HG03103 (cell line): Measurements from ENCODE around the gene PDIA5.
A peak's percentile ranks its signal among the peaks of the same experiment; 100 is the strongest.

ENCODE experiments used
- ATAC-seq: cut with Tn5 transposase; IDR thresholded peaks from one replicate; pipeline ENCODE4 v1.9.1; 2021; ENCODE audit warnings: low read depth; ENCODE audit not compliant: unreplicated experiment

Gene PDIA5

DNA sequence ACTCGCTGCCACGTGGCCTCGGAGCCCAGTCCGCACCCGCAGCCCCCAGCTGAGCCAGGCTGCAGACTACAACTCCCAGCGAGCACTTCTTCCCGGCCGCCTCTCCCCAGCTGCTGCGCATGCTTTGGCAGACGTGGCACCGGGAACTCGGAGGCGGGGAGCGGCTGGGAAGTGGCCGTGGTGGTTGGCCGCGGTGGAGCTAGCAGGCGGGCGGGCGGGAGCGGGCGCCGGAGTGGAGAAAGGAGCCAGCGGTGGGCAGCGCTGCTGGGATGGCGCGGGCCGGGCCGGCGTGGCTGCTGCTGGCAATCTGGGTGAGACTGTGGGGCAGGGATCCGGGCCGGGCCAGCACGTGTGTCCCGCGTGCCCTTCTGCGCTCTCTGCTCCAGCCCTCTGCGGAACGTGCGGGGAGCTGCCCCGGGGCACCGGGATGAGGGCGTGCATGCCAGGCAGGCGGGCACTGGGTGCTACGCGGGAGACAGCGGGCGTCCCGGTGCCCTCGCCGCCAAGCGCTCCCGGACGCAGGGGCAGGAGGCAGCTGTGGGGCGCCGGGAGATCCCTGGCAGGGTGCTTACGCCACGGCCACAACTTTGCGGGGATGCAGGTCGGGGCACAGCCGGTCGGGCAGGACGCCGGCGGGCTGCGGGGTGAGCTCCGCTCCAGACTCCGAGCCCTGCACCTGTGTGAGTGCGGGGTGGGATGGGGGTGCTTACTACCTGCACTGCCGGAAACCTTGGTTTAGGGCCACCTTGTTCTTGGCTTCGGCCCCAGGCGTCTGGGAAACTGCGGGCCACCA is at the start of gene PDIA5:
Gene PDIA5, plus strand, starts transcription at position 130 of the 793 bp plus-strand sequence. Its CDS starts 140 bp downstream, at position 270.
- peak; percentile 81 for ATAC-seq

GRCh38 chr3:123018683-123019082 is 48.1 kb upstream of the PDIA5 start:
- no peak for ATAC-seq

- ATAC-seq: no peak
Measured at GRCh38 chr3:123019161-123019560, 47.7 kb upstream of the PDIA5 start.

GRCh38 chr3:123019591-123019990 is 47.2 kb upstream of the PDIA5 start:
- ATAC-seq: no peak

- ATAC-seq: no peak
Measured at GRCh38 chr3:123020709-123021108, 46.1 kb upstream of the PDIA5 start.

DNA sequence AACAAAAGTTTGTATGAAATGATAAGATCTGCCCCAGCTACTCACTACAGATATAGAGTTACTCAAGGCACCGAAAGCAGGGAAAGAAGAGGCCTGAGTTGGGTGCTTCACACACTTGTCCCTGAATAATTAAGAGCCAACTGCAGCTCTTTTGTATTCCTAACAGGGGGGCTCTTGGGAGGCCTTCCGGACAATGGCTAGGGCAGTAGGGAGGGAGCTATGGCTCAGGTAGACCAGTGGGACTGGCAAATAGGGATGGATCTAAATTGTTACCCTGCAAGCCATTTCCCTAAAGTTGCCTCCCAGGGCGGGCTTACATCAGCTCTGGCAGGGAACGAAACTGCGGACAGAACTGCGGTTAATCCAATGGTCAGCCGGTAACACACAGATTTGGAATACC is 45.4 kb upstream of the PDIA5 start:
- ATAC-seq: no peak

GRCh38 chr3:123021996-123022510 is 44.8 kb upstream of the PDIA5 start:
- ATAC-seq: no peak

DNA sequence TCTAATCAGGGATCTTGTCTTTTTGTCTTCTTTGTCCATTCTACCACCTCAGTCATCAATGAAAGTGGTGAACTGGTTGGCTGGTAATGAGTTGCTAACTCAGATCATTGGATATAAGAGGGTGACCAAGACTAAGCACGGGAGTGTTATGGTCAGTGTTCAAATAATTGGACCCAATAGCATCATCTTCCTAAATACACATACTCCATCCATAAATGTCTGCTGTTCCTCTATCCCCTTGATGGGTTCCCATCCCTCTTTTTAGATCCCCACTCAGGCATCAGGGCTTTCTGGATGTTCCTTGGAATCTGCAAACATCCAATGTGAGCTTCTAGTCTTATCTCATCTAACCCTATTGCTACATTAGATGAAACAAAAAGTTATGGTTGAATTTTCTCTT is 42.8 kb upstream of the PDIA5 start:
- ATAC-seq: no peak

GRCh38 chr3:123025642-123026521 is 40.9 kb upstream of the PDIA5 start:
- ATAC-seq: no peak

GRCh38 chr3:123026565-123027291 is 40.1 kb upstream of the PDIA5 start:
- ATAC-seq: no peak

DNA sequence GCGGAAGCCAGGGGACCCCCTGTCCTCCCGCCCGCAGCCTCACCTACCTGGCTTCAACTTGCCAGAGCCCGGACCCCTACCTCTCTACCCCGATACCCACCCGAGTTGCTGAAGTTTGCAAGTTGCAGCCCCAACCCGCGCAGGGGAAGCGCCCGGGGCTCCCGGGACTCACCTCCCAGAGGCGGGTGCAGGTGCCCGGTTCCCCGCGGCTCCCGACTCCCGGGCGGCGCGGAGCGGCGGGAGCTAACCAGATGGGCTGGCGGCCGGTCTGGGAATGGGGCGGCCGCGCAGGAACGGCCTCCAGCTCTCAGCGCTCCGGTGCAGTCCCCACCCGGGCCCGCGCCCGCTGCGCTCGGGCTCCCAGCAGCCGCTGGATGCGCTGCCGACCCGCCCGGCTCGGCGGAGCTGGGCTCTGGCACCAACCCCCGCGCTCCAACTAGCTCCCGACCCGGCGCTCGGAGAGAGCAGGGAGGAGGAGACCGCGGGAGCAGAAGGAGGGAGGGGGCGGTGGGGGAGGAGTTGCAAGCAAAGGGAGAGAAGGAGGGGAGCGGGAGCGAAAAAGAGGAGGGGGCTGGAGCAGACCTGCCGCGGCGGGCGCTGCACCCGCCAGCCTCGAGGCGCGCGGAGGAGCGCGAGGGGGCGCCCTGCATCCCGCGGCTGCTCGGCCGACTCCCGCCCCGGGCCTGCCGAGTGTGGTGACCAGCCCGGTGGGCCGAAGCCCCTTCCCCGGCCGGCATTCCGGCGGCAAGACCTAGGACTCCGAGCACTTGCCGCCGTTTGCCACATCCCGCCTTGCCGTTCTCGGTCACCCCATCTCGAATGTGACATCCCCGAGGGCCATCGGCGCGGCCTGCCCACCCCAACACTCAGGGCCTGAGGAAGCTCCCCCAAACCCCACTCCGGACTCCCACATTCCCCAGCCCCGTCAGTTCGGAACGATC is 39.3 kb upstream of the PDIA5 start, which contains the start of gene SEMA5B:
Gene SEMA5B, minus strand, starts transcription at position 472 of the 941 bp plus-strand sequence. CDS start 66,500 bp downstream, outside the sequence.
- no peak for ATAC-seq

DNA sequence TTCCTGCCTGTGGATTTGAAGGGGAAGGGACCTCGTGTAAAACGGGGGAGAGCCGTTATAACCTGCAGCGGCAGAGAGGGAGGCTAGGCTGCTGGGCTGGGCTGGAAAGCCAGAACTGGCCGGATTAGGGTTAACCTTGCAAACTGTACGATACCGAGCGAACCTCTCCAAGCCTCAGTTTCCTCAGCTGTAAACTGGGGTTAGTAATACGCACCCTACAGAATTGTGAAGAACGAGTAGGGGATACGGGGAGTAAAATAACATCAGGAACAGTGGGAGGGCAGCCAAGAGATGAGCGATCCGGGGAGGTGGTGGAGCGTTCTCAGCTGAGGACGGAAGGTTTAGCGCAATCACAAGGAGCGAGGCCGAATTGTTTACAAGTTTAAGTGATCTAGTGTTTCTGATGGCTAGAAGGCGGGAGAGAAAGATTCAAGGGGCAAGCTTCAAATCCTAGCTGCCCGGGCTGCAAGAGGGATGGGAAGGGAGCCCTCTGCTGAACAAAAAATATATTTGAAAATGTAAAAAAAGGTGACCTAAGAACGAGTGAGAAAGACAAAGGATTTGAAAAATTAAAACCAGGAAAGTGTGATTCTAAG is 38.5 kb upstream of the PDIA5 start:
- ATAC-seq: no peak

GRCh38 chr3:123031051-123031450 is 35.8 kb upstream of the PDIA5 start:
- no peak for ATAC-seq

DNA sequence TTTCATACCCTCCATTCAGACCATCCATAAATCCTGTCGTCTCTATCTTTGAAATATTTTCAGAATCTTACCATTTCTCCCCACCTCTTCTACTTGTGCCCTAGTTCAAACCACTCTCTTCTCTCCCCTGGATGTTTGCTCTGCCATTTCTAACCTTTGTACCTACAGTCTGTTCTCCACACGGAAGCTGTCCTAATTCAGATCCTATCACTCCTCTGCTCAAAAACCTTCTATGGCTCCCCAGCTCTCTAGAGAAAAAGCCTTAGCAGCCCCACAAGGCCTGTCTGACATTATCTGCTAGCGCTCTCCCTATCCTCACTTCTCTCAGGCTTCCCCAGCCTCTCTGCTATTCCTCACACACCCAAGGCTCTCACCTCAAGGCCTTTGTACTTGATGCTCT is 34.8 kb upstream of the PDIA5 start:
- no peak for ATAC-seq

DNA sequence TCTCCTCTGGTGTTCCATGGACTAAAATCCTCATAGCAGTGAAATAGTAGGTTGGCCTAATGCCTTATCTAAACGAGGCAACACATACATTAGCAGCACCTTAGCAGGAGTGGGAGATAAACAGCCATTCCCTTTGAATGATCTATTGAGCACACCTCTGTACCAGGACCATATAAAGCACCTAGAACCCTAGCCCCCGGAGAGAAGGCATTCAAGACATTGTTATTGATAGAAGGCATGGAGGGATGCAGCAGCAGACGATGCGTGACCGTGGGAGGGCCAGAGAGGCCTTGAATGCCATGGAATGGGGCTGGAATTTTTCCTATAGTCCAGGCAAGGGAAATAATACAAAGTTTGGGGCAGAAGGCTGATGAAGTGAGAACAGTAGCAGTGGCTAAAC is 32.7 kb upstream of the PDIA5 start:
- no peak for ATAC-seq

- ATAC-seq: no peak
Measured at GRCh38 chr3:123034996-123035395, 31.8 kb upstream of the PDIA5 start.

GRCh38 chr3:123036352-123037014 is 30.3 kb upstream of the PDIA5 start:
- no peak for ATAC-seq

DNA sequence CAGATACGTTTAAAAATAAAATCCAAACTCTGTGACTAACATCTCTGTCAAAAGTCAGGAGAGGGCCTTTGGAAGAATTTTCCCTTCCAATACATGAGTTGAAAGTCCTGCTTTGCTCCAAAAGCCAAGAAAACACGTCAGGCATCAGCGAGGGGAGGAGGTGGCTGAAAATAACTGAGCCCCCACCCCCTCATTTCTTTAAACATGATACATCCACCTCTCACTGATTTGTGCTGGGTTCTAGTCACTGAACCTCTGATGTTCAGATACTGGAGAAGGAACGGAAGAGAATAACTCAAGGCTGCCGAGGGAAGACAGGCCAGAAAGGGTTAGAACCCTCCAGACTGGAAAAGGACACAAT is 29.8 kb upstream of the PDIA5 start:
- no peak for ATAC-seq

DNA sequence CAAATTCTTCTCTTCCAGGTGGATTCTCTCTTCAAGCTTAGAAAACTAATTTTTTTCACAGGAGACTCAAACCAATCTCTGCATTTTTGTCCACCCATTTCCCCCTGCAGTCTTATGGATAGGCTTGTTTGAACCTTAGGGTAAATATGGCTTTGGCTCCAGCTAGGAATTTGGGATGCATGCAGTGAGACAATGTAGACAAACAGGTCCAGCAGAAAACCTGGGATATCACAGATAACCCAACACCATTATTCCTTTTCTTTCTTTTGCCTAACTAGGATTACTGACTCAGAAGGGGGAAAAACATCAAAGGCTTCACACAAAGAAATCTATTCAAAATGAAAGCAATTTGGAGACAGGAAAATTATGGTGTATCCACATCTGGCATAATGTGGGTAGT is 28.1 kb upstream of the PDIA5 start:
- ATAC-seq: no peak
